Limb (tissue), 2 donors: Measurements from ENCODE around the gene CYB561D1.

ENCODE experiments used
- DNase-seq, 2 donors: peaks; one replicate each; pipeline ENCODE4 v3.0.0-alpha.2; 2016; ENCODE audit errors: extremely low spot score in 2 of 2

The CYB561D1 gene

GRCh38 chr1:109546311-109547109 lies 52.6 kb downstream of the CYB561D1 start:
- peak; percentile 92 to 95 for DNase-seq

- no peak for DNase-seq
These were observed 53.8 kb downstream of the CYB561D1 start for GRCh38 chr1:109547463-109548320.

- DNase-seq, result peak; percentile 94 to 95
These were observed 54.7 kb downstream of the CYB561D1 start, which contains the start of gene GNAI3 for GRCh38 chr1:109548321-109549267. Gene GNAI3, plus strand, starts transcription at chr1:109548615. Its CDS starts 106 bp downstream, at chr1:109548721.
